SK-N-SH treated with all-trans-retinoic acid at 6 μM for 48 hours (cell line): Measurements from ENCODE around the gene KLF18.

Experiments used
- ARNTL ChIP-seq: fragments of 450-650 bp; formaldehyde crosslinking; IDR thresholded peaks from 2 replicates; pipeline ENCODE4 v1.5.0; 2020; ENCODE audit warnings: low read depth, mild to moderate bottlenecking, moderate library complexity, borderline replicate concordance
- CSDC2 ChIP-seq: fragments of 250-450 bp; sonication (Bioruptor Pico); IDR thresholded peaks from 2 replicates; pipeline ENCODE4 v1.5.0; 2020; ENCODE audit warnings: mild to moderate bottlenecking, moderate library complexity
- ISL1 ChIP-seq: fragments of 250-450 bp; sonication (Bioruptor Pico); IDR thresholded peaks from 2 replicates; pipeline ENCODE4 v2.1.2; 2022; ENCODE audit warnings: mild to moderate bottlenecking, moderate library complexity
- PPARA ChIP-seq: fragments of 250-450 bp; sonication (Bioruptor Pico); IDR thresholded peaks from 2 replicates; pipeline ENCODE4 v1.5.0; 2020; ENCODE audit warnings: mild to moderate bottlenecking, borderline replicate concordance
- ZFP3 ChIP-seq: fragments of 250-450 bp; sonication (Bioruptor Pico); IDR thresholded peaks from 2 replicates; pipeline ENCODE4 v1.5.0; 2020; ENCODE audit warnings: mild to moderate bottlenecking, moderate library complexity
- ZFP30 ChIP-seq: fragments of 450-650 bp; formaldehyde crosslinking; IDR thresholded peaks from 2 replicates; pipeline ENCODE4 v1.5.0; 2022; ENCODE audit warnings: mild to moderate bottlenecking, moderate library complexity
- ZNF565 ChIP-seq: fragments of 450-650 bp; formaldehyde crosslinking; conservative IDR thresholded peaks from 2 replicates; pipeline ENCODE4 v1.5.0; 2020; ENCODE audit warnings: low read depth, mild to moderate bottlenecking, moderate library complexity
- ZNF70 ChIP-seq: fragments of 450-650 bp; formaldehyde crosslinking; IDR thresholded peaks from 2 replicates; pipeline ENCODE4 v1.5.0; 2020; ENCODE audit warnings: mild to moderate bottlenecking, moderate library complexity
- TF ChIP-seq, protein P1 (sequence below): fragments of 250-450 bp; sonication (Bioruptor Pico); IDR thresholded peaks from 2 replicates; pipeline ENCODE4 v1.5.1; 2020; ENCODE audit warnings: low read depth, mild to moderate bottlenecking, moderate library complexity

DNA sequence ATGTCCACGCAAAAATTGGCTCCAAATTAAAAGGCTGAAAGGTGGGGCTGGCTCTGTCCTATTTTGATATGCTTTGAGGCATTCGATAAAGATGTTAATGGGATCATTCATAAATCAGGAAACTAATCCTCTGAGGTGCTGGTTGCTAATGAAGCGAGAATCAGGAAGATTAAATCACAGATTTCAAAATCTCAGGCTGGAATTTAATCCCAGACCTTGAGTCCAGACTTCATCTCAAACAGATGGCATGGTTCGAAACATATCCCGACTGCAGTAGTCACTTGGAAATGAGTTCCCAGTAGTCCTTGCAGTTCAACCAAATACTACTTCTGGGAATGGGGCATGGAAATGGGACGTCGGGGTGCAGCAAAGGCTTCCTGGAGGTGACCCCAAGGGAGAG, 27.3 kb downstream of the KLF18 start:
- TF ChIP-seq ZFP3 (CRISPR knock-in tag) = no peak
- TF ChIP-seq ZFP30 = no peak
- no peak for TF ChIP-seq ISL1 (CRISPR knock-in tag)
- no peak for TF ChIP-seq ZNF565
- TF ChIP-seq ARNTL (CRISPR knock-in tag) = no peak
- TF ChIP-seq CSDC2 = no peak
- TF ChIP-seq PPARA = no peak
- TF ChIP-seq, protein P1, sequence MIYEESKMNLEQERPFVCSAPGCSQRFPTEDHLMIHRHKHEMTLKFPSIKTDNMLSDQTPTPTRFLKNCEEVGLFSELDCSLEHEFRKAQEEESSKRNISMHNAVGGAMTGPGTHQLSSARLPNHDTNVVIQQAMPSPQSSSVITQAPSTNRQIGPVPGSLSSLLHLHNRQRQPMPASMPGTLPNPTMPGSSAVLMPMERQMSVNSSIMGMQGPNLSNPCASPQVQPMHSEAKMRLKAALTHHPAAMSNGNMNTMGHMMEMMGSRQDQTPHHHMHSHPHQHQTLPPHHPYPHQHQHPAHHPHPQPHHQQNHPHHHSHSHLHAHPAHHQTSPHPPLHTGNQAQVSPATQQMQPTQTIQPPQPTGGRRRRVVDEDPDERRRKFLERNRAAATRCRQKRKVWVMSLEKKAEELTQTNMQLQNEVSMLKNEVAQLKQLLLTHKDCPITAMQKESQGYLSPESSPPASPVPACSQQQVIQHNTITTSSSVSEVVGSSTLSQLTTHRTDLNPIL (CRISPR knock-in tag) = no peak
- TF ChIP-seq ZNF70 (CRISPR knock-in tag) = no peak
